GM18498 (cell line): ENCODE data around the gene ZNF646.
A peak's percentile ranks its signal among the peaks of the same experiment; 100 is the strongest.
"Not testable (repeated sequence)": the region's sequence is repeated elsewhere in the genome, so short reads cannot be mapped to it uniquely, and the experiment has no call there.

Experiments
- ATAC-seq: cut with Tn5 transposase; IDR thresholded peaks from one replicate; pipeline ENCODE4 v1.9.1; 2021; ENCODE audit warnings: mild to moderate bottlenecking, moderate library complexity; ENCODE audit not compliant: unreplicated experiment

ZNF646 gene

DNA sequence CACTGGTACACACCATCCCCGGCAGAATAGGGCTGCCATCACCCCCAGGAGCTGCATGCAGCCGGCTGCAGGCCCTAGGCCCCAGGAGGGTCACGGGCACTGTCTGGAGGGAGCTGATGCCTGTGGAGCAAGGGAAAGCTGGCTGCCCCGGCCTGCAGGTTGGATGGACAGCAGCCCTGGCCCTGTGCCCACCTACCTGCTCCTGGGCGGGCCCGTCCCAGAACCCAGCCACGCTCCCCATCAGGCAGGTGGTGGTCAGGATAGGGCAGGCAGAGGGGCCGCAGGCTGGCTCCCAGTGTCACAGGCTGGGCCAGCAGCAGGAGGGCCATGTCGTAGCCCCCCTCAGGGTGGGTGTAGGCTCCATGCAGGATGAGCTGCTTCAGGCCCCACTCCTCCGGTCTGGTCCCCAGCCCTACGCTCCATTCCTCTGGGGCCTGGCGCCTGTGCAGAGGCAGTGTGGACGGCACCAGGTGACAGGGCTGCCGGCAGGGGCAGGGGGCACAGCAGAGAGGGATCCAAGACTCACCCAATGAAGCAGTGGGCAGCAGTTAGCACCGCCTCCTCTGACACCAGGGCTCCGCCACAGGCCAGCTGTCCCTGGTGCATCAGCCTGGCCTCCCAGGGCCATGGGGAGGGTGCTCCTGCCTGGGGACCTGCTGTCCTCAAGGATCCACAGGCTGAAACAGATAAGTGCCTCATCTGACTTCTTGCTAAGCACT lies 10.5 kb downstream of the ZNF646 start:
- no peak for ATAC-seq

DNA sequence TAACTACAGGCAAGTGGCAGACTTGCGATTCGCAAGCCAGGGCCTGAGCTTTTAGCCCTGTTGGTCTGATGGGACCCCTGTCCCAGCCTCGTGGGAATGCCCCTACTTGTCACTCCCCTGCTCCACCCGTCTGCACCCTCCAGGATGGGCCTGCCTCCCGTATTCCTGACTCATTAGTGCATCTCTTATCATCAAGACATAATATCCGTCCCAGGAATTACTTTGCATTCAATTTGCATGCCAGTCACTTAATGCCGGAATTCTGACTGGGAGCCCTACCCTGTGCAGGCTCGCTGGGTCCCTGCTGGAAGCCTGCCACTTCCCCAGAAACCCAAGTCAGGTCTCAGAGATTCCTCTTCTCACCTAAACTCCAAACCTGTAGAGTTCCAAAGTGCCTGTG lies 11.2 kb downstream of the ZNF646 start:
- no peak for ATAC-seq

DNA sequence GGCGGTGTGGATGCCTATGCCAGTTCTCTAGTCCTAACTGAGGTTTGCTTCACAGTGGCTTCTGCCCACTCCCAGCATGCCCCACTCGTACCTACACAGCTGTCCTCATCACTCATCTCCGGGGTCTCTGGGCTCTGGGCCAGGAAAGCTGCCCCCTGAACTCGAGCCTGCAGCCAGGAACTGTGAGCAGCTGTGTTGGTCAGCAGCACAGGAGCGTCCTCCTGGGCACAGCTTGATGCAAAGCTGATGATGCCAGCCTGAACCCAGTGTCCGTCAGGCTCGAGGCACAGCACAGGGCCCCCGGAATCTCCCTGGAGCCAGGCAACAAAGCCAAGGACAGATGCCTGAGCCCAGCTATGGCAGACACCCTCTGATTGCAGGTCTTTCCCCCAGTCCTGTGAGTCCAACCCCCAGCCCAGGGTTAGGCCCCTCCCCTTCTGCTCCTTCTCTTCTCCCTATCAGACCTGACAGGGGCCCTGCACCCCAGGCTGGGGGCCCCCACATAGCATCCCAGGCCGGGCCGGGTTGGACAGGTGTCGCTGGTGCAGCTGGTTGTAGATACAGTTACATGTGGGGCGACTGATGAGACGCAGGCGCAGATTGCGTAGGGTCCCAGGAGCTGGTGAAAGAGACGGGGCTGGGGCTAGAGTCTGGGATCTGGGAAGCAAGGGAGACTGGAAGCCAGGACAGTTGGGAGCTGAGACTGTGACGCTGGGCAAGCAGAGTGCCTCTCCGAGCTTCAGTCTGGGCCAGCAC lies 11.8 kb downstream of the ZNF646 start:
- ATAC-seq: no peak

DNA sequence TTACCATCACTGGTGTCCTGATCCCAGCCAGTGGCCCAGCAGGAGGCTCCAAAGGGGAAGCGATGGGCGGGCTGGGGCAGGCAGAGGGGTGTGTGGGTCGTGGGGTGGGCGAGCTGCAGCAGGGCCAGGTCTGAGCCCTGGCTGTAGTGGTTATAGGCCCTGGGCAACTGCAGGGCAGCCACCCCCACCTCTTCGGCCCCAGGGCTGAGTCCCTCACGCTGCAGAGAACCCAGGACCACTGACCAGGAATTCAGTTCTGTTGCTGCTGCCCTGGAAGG lies 12.3 kb downstream of the ZNF646 start:
- ATAC-seq: no peak

DNA sequence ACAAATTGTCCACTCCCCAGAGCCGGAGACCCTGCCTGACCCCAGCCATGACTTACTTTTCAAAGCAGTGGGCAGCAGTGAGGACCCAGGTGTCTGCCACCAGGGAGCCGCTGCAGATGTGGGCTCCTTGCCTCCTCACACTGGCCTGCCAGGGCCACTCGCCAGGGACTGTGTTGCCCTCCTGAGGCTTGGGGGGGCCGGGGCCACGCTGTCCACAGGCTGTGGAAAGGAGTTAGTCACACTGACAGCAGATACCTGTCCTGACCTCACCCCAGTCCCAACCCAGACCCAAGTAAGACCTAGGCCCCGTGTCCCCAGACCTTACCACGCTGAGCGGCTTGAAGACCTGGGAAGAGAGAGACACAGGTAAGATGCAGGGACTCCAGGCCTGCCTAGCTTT lies 13.3 kb downstream of the ZNF646 start:
- no peak for ATAC-seq

DNA sequence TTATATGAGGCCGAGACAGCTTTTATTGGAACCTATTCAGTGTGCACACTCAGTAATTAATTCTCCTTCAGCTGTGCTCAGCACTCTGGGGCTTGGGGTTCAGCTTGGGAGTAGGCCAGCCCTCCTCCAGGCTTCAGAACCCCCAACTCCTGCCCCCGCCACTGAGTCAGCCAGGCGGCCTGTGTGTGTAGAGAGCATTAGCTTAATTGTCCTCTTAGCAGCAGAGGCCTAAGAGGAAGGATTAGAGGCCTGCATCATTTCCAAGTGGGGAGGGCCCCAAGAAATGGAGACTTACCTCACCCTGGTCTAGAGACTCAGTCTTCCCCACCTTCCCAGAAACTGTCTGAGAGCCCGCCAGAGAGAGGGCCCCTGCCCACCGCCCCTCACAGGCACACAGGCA lies 13.7 kb downstream of the ZNF646 start:
- no peak for ATAC-seq

DNA sequence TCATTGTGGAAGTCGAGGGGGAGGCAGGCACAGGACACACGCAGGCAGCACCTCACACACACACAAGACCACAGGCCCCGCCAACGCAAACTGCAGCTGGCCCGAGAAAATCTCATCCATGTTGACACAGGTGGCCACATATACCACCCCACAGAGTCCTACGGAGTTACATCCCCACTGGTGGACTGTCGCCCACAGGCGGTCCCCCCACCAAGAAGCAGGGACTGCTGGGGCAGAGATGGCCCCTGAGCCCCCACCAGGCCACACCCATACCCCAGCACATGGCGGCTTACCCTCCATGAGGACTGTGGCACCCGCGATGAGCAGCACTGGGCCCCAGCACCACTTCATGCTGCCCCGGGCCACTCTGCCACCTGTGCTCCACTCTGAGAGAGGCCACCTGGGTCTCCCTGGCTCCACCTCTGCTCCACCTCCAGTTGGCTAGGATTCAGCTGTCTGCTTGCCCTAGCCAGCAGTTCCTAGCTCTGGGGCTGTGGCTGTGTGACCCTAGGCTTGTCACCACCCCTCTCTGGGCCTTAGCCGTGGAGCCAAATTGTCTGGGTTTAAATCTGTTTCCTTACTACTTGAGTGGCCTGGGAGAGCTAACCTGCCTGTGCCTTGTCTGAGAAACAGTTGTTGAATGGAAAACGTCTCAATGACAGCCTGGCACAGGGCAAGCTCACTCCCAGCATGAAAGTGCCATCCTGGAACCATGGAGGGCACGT lies 14.4 kb downstream of the ZNF646 start, which contains the start of gene PRSS53:
PRSS53 (minus strand) TSS at position 485 of the 725 bp plus-strand sequence; CDS start at position 351, 134 bp downstream.
- no peak for ATAC-seq

DNA sequence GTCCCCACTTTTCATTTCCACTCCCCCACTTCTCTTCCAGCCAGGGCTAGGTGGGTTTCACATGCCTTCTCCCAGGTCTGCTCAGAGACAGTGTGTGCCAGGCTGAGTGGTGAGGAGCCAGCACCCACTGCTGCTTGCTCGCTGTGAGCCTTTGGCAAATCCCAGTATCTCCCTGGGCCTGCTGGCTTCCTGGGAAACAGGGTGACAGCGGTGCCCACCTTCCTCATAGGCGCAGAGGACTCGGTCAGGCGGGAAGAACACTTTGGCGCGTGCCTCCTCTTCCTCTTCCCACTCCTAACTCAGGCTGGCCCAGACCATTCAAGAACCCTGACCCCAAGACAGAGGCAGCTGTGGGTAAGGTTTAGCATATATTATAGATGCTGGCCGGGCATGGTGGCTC lies 15.0 kb downstream of the ZNF646 start:
- ATAC-seq: no peak

DNA sequence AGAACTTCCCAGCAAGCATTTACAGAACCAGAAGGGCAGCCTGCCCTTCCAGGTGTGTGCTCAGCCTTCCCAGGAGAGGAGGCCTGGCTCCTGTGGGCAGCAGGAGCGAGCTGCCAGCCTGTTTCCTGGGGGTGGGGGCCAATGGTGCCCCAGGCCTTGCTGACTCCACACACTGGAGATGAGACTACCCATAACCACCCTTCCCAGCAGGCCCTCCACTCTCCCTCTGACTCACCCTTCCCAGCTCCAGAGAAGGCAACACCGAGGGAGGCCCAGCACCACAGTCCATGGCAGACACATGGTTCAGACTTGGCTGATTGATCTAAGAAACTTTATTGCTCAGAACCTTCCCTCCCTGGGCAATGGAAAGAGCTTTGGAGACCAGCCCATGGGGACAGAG lies 16.3 kb downstream of the ZNF646 start:
- no peak for ATAC-seq

DNA sequence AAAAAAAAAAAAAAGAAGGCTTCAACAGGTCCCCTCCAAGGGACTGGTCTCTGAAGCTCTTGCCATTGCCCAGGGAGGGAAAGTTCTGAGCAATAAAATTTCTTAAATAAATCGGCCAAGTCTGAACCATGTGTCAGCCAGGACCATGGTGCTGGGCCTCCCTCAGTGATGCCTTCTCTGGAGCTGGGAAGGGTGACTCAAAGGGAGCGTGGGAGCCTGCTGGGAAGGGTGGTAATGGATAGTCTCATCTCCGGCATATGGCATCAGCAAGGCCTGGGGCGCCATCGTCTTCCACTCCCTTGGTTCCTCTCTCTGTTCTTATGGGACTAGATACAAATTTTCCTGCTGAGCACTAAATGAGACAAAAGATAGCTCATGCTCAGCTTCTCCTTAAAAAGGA lies 18.1 kb downstream of the ZNF646 start:
- no peak for ATAC-seq

DNA sequence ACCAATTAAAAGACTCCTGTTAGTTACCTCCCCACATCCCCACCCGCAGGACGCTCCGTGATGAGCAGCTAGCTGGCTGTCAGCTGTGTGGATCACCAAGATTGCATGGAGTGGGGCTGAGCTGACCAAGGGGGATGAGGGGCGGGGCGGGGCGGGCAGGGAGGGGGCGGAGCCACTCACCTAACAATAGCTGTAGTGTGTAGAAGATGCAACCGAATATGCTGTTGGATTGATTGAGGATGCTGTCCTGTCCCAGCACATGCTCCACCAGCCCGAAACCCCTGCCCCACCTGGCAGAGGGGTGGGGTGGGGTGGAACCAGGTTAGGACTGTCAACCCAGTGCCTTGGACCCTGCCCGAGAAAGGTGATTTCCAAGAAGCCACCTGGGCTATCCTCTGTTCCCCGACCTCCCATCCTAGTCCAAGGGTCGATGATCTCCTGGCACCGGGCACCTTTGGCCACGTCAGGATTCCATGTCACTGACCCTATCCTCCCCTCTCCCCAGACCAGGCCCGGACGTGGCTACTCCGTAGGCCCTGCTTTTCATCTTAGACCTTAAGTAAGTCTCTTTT lies 19.0 kb downstream of the ZNF646 start:
- no peak for ATAC-seq

DNA sequence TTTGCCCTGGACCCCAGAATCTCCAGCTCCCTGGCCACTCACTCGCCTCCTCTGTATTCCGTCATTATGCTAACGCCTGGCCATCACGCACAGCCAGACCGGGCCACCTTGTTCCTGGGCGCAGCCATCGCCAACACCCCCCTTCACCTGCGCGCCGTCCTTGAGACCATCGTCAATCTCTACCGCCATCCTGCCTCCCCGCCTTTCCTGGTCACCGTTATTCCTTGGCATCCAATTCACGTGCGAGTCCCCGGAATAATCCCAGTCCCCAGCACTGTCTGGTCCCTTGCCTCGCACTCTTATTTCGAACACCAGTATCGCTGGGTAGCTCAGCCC lies 19.8 kb downstream of the ZNF646 start:
- ATAC-seq: no peak

DNA sequence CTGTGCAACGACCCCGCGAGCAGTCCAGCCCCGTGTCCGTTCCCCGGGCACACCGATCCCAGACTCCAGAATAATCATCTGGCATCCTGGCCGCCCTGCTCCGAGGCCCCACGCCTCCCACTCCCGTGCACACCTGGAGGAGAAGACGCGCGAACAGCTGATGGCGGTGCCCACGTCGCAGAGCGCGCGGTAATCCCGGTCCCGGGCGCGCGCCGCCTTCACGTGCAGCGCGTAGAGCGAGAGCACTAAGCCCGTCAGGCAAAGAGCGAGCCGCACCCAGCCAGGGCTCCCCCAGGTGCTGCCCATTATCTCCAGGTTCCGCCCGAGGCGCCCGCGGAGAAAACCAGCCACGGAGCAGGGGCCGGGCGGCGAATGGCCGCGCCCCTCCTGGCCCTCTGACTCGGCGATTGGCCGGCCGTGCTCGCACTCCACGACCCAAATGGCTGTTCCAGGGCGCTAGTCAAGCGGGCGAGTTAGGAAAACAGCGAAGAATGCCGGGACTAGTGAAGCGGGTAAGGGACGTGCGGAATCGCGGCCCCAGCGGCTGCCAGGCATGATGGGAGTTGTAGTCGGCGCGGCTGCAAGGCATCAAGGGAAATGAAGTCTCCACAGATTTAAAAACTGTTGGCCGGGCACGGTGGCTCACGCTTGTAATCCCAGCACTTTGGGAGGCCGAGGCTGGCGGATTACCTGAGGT lies 20.4 kb downstream of the ZNF646 start, which contains the start of gene VKORC1:
VKORC1 (minus strand) TSS at position 374 of the 697 bp plus-strand sequence; CDS start at position 306, 68 bp downstream.
- ATAC-seq: peak; percentile 87

DNA sequence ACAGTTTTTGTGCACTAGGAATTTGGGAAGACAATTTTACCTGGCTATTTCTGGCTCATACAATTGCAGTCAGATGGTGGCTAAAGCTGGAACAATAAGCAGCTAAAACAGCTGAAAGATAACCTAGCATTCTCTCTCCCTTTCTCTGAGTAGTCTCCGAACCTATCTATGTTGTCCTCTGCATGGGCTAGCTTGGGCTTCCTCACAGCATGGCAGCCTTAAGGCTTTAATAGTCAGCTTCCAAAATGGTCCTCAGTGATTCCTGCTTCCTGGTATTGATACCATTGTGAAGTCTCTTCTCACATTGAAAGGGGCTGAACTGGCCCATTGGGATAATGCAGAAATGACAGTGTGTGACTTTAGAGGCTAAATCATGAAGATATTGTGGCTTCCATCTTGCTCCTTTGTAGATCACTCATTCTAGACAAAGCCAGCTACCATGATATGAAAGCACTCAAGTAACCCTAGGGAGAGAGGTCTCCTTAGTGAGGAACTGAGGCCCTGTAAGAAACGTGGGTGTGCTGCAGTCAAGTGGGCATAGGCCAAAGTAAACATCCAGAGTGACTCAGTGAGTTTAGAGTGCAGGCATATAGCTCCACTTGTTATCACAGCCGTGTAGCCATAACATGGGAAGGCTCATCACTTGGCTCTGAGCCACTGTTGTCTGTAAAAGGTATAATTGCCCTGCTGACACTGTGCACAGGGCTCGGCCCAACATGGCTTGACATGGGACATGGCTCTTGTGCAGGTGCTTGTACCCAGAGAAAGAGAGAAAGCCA lies 25.8 kb downstream of the ZNF646 start:
- ATAC-seq: no peak

DNA sequence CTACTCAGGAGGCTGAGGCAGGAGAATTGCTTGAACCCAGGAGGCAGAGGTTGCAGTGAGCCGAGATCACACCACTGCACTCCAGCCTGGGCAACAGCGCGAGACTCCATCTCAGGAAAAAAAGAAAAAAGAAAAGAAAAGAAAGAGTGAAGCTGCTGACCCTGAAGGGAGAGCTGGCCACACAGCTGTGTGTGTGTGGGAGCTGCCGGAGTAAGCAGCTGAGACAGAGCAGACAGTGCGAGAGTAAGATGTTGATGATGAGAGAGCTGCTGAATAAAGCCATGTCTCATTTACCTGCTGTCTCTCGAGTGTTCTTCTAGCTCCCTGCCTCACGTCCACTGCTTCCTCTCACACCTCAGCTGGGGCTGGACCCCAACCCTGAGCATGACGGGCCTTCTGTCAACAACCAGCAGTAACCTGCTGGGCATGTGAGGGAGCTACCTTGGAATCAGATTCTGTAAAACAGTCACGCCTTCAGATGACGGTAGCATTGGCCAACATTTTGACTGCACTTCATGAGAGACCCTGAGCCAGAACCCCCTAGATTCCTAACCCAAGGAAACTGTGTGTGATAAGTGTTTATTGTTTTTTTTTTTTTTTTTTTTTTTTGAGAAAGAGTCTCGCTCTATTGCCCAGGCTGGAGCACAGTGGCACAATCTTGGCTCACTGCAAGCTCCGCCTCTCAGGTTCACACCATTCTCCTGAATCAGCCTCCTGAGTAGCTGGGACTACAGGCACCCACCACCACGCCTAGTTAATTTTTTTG lies 26.8 kb downstream of the ZNF646 start:
- not testable (repeated sequence) for ATAC-seq

DNA sequence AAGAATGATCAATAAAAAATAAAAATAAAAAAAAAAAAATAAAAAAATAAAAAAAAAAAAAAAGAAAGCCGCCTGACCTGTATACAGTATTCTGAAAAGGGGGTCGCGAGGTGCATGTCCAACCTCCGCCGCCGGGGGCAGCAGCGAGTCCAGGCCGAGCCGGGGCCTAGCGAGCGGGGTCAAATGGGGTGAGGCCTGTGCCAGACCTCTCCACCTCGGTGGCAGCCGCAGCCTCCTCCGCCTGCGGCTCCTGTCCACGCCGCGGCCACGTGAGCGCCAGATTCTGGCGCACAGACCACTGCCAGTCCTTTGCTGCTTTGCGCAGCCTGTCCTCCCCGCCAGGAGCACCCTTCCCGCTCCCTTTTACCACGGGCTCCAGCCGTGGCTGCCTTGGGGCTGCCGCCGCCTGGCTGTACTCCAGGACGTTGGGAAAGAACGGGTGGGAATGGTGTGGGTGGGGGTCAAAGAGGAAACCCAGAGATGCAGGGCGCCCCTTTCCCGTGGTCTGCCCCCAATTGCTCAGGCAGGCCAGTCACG lies 31.5 kb downstream of the ZNF646 start:
- peak; percentile 36 for ATAC-seq

DNA sequence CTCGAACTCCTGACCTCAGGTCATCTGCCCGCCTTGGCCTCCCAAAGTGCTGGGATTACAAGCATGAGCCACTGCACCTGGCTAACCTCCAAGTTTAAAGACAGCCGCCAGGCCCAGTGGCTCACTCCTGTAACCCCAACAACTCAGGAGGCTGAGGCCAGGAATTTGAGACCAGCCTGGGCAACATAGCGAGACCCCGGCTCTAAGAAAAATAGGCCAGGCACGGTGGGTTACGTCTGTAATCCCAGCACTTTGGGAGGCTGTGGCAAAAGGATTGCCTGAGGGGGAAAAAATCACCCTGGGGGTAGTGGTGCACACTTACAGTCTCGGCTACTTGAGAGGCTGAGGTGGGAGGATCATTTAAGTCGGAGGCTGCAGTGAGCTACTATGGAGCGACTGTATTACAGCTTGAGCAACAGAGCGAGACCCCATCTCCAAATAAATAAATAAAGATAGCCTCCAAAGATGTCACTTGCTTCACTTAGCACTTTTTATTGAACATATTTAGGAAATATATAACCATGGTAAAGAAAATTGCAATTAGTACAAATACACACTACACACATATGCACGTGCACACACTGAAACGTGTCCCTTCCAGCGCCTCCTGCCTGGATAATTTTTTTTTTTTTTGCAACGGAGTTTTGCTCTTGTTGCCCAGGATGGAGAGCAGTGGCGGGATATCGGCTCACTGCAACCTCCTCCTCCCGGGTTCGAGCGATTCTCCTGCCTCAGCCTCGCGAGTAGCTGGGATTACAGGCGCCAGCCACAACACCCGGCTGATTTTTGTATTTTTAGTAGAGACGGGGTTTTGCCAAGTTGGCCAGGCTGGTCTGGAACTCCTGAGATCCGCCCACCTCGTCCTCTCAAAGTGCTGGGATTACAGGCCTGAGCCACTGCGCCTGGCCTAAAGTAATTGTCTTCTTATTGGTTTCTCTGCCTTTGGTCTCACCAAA lies 32.6 kb downstream of the ZNF646 start:
- ATAC-seq: no peak

DNA sequence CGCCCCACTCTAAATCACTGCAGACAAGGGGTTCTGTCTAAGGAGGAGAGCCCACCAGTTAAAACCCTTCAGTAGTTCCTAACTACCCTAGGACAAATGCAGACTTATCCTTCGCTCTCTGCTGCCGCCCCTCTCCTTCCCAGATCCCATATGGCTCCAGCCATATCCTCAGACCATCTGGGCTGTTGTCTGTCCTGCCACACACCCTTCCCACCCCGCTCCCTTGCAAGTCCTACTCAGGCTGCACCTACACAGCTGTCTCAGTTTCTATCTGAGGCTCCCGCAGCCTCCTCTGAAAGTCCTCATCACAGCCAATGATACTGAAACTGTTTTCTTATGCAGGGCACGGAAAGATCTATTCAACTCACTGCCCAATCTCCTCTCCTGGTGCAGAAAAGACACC lies 33.2 kb downstream of the ZNF646 start:
- peak; percentile 55 for ATAC-seq
